Loucy (cell line): Measurements from ENCODE around the gene ZDHHC15.
"Not testable (repeated sequence)": the region's sequence is repeated elsewhere in the genome, so short reads cannot be mapped to it uniquely, and the experiment has no call there.

Experiments
- H2AFZ ChIP-seq: fragments of 200-600 bp; sonication (generic); 2 replicates; pipeline ENCODE4 v1.6.0; 2016; ENCODE audit warnings: antibody characterized with exemption, mild to moderate bottlenecking, low read length, moderate library complexity
- H3F3A ChIP-seq: fragments of 200-600 bp; 2 replicates; pipeline ENCODE4 v1.6.0; 2016; ENCODE audit warnings: antibody characterized with exemption, low read depth, mild to moderate bottlenecking
- H3K27me3 ChIP-seq: fragments of 200-600 bp; sonication (generic); 2 replicates; pipeline ENCODE4 v1.6.1; 2014; ENCODE audit warnings: low read length, mild to moderate bottlenecking; ENCODE audit not compliant: insufficient read depth, poor library complexity, severe bottlenecking
- H3K36me3 ChIP-seq: fragments of 200-600 bp; sonication (generic); 2 replicates; pipeline ENCODE4 v1.6.1; 2016; ENCODE audit warnings: low read length; ENCODE audit not compliant: insufficient read depth
- H3K4me1 ChIP-seq: fragments of 200-600 bp; sonication (generic); 2 replicates; pipeline ENCODE4 v1.5.1; 2014; ENCODE audit warnings: low read length, mild to moderate bottlenecking; ENCODE audit not compliant: insufficient read depth, poor library complexity, severe bottlenecking
- H3K4me2 ChIP-seq: fragments of 200-600 bp; sonication (generic); 2 replicates; pipeline ENCODE4 v1.6.0; 2014; ENCODE audit warnings: antibody characterized with exemption, low read length, low read depth, mild to moderate bottlenecking; ENCODE audit not compliant: poor library complexity, severe bottlenecking
- H3K4me3 ChIP-seq: fragments of 200-600 bp; sonication (generic); 2 replicates; pipeline ENCODE4 v1.5.1; 2014; ENCODE audit warnings: low read length, mild to moderate bottlenecking, mixed read lengths; ENCODE audit not compliant: poor library complexity, severe bottlenecking
- H3K79me2 ChIP-seq: fragments of 200-600 bp; sonication (generic); 2 replicates; pipeline ENCODE4 v1.6.1; 2014; ENCODE audit warnings: low read length; ENCODE audit not compliant: insufficient read depth
- H3K9ac ChIP-seq: fragments of 200-600 bp; sonication (generic); 2 replicates; pipeline ENCODE4 v1.6.0; 2014; ENCODE audit warnings: mild to moderate bottlenecking, low read depth, low read length, moderate library complexity; ENCODE audit not compliant: poor library complexity, severe bottlenecking
- H3K9me2 ChIP-seq: fragments of 200-600 bp; sonication (generic); replicated peaks from 2 replicates; pipeline ENCODE4 v1.6.1; 2016; ENCODE audit warnings: low read depth, low read length, mixed read lengths
- H3K9me3 ChIP-seq: fragments of 200-600 bp; sonication (generic); 2 replicates; pipeline ENCODE4 v1.6.1; 2014; ENCODE audit warnings: mild to moderate bottlenecking, antibody characterized with exemption, low read length, low read depth; ENCODE audit not compliant: insufficient read depth
- H4K20me1 ChIP-seq: fragments of 200-600 bp; sonication (generic); 2 replicates; pipeline ENCODE4 v1.6.0; 2014; ENCODE audit warnings: antibody characterized with exemption, low read length, mild to moderate bottlenecking; ENCODE audit not compliant: insufficient read depth, poor library complexity, severe bottlenecking
- EZH2phosphoT487 ChIP-seq: fragments of 200-600 bp; IDR thresholded peaks from 2 replicates; pipeline ENCODE4 v1.6.1; 2018; ENCODE audit warnings: antibody characterized with exemption, mild to moderate bottlenecking, moderate library complexity, borderline replicate concordance
- TF ChIP-seq, protein P1 (sequence below): fragments of 200-600 bp; sonication (generic); conservative IDR thresholded peaks from 2 replicates; pipeline ENCODE4 v1.5.1; 2014; ENCODE audit warnings: mild to moderate bottlenecking, antibody characterized with exemption, low read length

ZDHHC15 gene, protein sequence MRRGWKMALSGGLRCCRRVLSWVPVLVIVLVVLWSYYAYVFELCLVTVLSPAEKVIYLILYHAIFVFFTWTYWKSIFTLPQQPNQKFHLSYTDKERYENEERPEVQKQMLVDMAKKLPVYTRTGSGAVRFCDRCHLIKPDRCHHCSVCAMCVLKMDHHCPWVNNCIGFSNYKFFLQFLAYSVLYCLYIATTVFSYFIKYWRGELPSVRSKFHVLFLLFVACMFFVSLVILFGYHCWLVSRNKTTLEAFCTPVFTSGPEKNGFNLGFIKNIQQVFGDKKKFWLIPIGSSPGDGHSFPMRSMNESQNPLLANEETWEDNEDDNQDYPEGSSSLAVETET

DNA sequence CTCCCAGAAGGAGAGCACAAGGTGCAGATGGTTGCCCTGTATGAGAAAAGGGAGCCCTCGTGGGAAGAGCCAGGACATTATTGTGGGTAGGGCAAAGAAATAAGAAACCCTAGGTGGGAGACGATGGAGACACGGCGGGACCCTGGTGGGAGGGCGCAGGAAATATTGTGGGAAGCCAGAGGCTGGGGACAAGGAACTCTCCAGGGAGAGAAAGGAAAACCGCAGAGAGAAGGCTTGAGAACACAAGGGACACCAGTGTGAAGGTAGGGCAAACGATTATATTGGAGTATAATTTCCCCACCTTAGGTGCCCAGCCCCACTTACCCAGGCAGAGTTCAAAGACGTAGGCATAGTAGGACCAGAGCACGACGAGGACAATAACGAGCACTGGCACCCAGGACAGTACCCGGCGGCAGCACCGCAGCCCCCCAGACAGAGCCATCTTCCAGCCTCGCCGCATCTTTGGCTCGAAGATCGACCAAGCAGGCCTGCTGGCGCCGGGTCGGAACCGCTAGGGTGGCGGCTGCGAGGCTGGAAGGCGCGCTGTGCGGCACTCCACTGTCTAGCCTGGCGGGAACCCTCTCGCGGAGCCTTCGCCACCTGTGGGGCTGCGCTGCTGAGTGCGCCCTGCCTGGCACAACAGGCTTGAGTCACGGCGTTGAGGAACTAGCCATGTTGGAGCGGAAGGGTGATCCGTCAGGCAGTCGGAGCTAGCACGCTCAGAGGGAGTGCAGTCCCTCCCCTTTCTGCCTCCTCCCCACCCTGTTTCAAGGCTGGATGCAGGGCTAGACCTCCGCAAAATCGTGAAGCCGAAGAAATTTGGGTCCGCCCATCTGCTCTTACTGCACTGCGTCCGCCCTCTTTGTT is at the start of gene ZDHHC15:
Gene ZDHHC15, minus strand, starts transcription at position 473 of the 867 bp plus-strand sequence. Its CDS starts 13 bp downstream, at position 460.
- H3K4me2 ChIP-seq = no peak within 1 kb of the TSS
- H3K27me3 ChIP-seq = no peaks in the 10 kb centered on the region
- H3K9ac ChIP-seq = no peak within 1 kb of the TSS
- no peaks in the 10 kb centered on the region for H3F3A ChIP-seq
- H2AFZ ChIP-seq = no peak within 1 kb of the TSS
- no peaks in the 10 kb centered on the region for H3K9me3 ChIP-seq
- no peaks in the 10 kb centered on the region for H3K9me2 ChIP-seq
- TF ChIP-seq, protein P1, sequence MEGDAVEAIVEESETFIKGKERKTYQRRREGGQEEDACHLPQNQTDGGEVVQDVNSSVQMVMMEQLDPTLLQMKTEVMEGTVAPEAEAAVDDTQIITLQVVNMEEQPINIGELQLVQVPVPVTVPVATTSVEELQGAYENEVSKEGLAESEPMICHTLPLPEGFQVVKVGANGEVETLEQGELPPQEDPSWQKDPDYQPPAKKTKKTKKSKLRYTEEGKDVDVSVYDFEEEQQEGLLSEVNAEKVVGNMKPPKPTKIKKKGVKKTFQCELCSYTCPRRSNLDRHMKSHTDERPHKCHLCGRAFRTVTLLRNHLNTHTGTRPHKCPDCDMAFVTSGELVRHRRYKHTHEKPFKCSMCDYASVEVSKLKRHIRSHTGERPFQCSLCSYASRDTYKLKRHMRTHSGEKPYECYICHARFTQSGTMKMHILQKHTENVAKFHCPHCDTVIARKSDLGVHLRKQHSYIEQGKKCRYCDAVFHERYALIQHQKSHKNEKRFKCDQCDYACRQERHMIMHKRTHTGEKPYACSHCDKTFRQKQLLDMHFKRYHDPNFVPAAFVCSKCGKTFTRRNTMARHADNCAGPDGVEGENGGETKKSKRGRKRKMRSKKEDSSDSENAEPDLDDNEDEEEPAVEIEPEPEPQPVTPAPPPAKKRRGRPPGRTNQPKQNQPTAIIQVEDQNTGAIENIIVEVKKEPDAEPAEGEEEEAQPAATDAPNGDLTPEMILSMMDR = no peak
- TF ChIP-seq EZH2phosphoT487 = no peak
- H4K20me1 ChIP-seq = no peaks in the 10 kb centered on the region
- H3K36me3 ChIP-seq = no peaks in the 10 kb centered on the region
- no peaks in the 10 kb centered on the region for H3K79me2 ChIP-seq
- H3K4me3 ChIP-seq = no peak within 1 kb of the TSS
- H3K4me1 ChIP-seq = no peaks in the 10 kb centered on the region

DNA sequence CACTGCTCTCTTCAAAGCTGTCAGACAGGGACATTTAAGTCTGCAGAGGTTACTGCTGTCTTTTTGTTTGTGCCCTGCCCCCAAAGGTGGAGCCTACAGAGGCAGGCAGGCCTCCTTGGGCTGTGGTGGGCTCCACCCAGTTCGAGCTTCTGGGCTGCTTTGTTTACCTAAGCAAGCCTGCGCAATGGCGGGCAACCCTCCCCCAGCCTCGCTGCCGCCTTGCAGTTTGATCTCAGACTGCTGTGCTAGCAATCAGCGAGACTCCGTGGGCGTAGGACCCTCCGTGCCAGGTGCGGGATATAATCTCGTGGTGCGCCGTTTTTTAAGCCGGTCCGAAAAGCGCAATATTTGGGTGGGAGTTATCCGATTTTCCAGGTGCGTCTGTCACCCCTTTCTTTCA is 37.7 kb upstream of the ZDHHC15 start:
- H3K9me2 ChIP-seq, H3K9me3 ChIP-seq, H3K4me2 ChIP-seq, H4K20me1 ChIP-seq, H3K27me3 ChIP-seq, H3F3A ChIP-seq, H3K4me3 ChIP-seq, H2AFZ ChIP-seq, H3K79me2 ChIP-seq, H3K9ac ChIP-seq, H3K36me3 ChIP-seq, H3K4me1 ChIP-seq: not testable (repeated sequence)

DNA sequence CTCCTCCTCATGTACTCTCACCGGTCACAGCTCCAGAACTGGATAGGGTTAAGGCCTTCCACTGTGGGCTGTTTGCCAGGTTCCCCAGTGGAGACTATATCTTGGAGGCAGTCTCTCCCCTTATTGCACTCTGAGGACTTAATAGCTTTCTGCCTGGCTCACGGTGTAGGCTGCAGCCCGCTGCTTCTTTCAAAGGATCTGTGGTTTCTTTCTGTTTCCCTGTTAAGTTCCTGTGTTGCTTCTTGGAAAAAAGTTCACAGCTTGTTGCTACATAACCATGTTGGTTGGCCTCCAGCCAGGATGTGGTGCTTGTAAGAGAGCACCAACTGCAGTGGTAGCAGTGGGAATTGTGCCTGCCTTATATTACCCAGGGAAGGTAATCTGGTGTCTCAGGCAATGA is 24.9 kb upstream of the ZDHHC15 start:
- Histone ChIP-seq H3K4me3 (no peak overlapping the region), H3K9me2 (no peaks in the 10 kb centered on the region), H3K27me3 (no peaks in the 10 kb centered on the region), H3K4me1 (no peaks in the 10 kb centered on the region), H3K79me2 (no peaks in the 10 kb centered on the region), H4K20me1 (no peaks in the 10 kb centered on the region), H2AFZ (no peak overlapping the region), H3K9ac (no peak overlapping the region), H3K9me3 (no peaks in the 10 kb centered on the region), H3K36me3 (no peaks in the 10 kb centered on the region), H3K4me2 (no peak overlapping the region), H3F3A (no peaks in the 10 kb centered on the region)
- TF ChIP-seq, protein P1 = no peak
- TF ChIP-seq EZH2phosphoT487 = no peak
